ENCODE data around the gene TPD52L1.

TPD52L1 gene

GRCh38 chr6:125213939-125214338 lies 60.4 kb downstream of the TPD52L1 start:
- no peak for DNase-seq

- no peak for DNase-seq
Measured at GRCh38 chr6:125215252-125215819, 61.8 kb downstream of the TPD52L1 start.

GRCh38 chr6:125216015-125216414 lies 62.4 kb downstream of the TPD52L1 start:
- DNase-seq, result no peak

- no peak for DNase-seq
Measured at GRCh38 chr6:125217369-125217768, 63.8 kb downstream of the TPD52L1 start.

GRCh38 chr6:125217992-125218391 lies 64.4 kb downstream of the TPD52L1 start:
- no peak for DNase-seq

- no peak for DNase-seq
Measured at GRCh38 chr6:125219361-125219895, 65.9 kb downstream of the TPD52L1 start.

GRCh38 chr6:125220712-125221111 lies 67.1 kb downstream of the TPD52L1 start:
- no peak for DNase-seq

- DNase-seq, result no peak
Measured at GRCh38 chr6:125222531-125223455, 69.2 kb downstream of the TPD52L1 start.

- no peak for DNase-seq
Measured at GRCh38 chr6:125224231-125224861, 70.8 kb downstream of the TPD52L1 start.

- no peak for DNase-seq
Measured at GRCh38 chr6:125227244-125227643, 73.7 kb downstream of the TPD52L1 start.

- DNase-seq, result no peak
Measured at GRCh38 chr6:125228981-125229479, 75.5 kb downstream of the TPD52L1 start.

GRCh38 chr6:125230674-125231073 lies 77.1 kb downstream of the TPD52L1 start:
- no peak for DNase-seq

GRCh38 chr6:125231133-125231532 lies 77.6 kb downstream of the TPD52L1 start:
- no peak for DNase-seq

GRCh38 chr6:125231574-125232343 lies 78.2 kb downstream of the TPD52L1 start:
- DNase-seq, result no peak

- no peak for DNase-seq
Measured at GRCh38 chr6:125232466-125232865, 78.9 kb downstream of the TPD52L1 start.

GRCh38 chr6:125233202-125233601 lies 79.6 kb downstream of the TPD52L1 start:
- no peak for DNase-seq

- DNase-seq, result no peak
Measured at GRCh38 chr6:125236536-125237327, 83.2 kb downstream of the TPD52L1 start.

GRCh38 chr6:125237764-125238163 lies 84.2 kb downstream of the TPD52L1 start:
- DNase-seq, result no peak

GRCh38 chr6:125245109-125245508 lies 91.5 kb downstream of the TPD52L1 start:
- no peak for DNase-seq

GRCh38 chr6:125245523-125246264 lies 92.1 kb downstream of the TPD52L1 start:
- no peak for DNase-seq

- DNase-seq, result no peak
Measured at GRCh38 chr6:125246566-125246965, 93.0 kb downstream of the TPD52L1 start.
